NCI-H69 (cell line): ENCODE results near the gene ILK.

ENCODE experiments used
- DNase-seq: peaks from one replicate; lab custom pipeline; 2025; lab: John Stamatoyannopoulos, UW

Gene ILK

GRCh38 chr11:6656936-6657335 is 53.4 kb downstream of the ILK start:
- DNase-seq: no peak

- DNase-seq: no peak
These were observed 53.8 kb downstream of the ILK start for GRCh38 chr11:6657346-6657745.

GRCh38 chr11:6658647-6659046 is 55.1 kb downstream of the ILK start:
- no peak for DNase-seq
